ENCODE data around the gene FTL.

FTL gene

DNA sequence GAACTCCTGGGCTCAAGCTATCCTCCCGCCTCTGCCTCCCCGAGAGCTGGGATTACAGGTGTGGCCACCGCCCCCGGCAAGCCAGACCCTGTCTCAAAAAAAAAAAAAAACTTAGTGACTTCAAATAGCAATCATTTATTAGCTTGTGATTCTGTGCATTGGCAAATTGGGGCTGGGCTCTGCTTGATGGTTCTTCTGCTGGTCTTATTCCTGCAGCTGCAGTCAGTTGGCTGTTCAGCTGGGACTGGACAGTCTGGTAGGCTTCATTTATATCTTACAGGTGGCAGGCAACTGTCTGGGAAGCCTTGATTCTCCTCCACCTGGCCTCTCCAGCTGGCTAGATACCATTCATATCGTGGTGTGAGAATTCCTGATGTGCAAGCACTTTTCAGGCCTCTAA, 24.2 kb upstream of the FTL start:
- TF ChIP-seq, protein P1, sequence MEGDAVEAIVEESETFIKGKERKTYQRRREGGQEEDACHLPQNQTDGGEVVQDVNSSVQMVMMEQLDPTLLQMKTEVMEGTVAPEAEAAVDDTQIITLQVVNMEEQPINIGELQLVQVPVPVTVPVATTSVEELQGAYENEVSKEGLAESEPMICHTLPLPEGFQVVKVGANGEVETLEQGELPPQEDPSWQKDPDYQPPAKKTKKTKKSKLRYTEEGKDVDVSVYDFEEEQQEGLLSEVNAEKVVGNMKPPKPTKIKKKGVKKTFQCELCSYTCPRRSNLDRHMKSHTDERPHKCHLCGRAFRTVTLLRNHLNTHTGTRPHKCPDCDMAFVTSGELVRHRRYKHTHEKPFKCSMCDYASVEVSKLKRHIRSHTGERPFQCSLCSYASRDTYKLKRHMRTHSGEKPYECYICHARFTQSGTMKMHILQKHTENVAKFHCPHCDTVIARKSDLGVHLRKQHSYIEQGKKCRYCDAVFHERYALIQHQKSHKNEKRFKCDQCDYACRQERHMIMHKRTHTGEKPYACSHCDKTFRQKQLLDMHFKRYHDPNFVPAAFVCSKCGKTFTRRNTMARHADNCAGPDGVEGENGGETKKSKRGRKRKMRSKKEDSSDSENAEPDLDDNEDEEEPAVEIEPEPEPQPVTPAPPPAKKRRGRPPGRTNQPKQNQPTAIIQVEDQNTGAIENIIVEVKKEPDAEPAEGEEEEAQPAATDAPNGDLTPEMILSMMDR (IDR thresholded peaks at IDR 0.05): no peak

DNA sequence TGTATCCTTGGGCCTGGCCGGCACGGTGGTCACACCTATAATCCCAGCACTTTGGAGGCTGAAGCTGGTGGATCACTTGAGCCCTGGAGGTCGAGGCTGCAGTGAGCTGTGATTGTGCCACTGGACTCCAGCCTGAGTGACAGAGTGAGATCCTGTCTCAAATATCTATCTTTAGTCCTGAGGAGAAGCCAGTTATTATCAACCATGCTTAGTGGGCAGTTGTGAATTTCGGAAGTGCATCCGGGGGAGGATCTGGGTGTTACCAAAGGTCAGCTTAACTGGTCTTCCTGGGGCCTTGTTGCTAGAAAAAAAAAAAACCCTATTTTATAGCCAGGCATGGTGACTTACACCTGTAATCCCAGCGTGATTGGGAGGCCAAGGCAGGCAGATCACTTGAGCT, 22.0 kb upstream of the FTL start:
- TF ChIP-seq, protein P1 (IDR thresholded peaks at IDR 0.05): no peak

DNA sequence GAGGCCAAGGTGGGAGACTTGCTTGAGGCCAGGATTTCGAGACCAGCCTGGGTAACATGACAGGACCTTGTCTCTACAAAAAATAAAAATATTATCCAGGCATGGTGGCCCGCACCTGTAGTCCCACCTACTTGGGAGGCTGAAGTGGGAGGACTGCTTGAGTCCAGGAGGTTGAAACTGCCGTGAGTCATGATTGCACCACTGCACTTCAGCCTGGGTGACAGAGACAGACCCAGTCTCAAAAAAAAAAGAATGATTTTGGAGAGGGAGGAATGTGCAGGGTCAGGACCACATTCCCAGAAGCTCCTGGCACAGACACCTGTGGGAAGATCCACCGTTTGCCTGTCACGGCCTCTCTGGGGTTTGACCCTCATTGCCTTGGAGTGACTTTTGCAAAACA, 19.7 kb upstream of the FTL start:
- TF ChIP-seq, protein P1 (IDR thresholded peaks at IDR 0.05): no peak

DNA sequence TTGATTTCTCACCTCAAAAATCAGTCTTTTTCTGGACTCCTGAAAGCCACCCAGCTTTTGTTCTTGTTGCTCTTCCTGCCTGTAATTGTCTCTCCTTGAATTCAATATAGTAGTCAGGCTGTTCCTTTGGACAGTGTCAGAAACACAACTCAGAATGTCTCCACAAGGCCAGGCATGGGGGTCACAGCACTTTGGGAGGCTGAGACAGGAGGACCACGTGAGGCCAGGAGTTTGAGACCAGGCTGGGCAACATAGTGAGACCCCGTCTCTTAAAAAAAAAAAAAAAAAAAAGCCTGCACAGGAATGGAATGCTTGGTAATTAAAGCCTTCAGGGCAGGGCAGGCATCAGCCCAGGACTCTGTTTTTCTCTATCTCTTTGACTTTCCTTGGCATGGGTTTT, 19.3 kb upstream of the FTL start:
- TF ChIP-seq, protein P1 (IDR thresholded peaks at IDR 0.05): no peak

DNA sequence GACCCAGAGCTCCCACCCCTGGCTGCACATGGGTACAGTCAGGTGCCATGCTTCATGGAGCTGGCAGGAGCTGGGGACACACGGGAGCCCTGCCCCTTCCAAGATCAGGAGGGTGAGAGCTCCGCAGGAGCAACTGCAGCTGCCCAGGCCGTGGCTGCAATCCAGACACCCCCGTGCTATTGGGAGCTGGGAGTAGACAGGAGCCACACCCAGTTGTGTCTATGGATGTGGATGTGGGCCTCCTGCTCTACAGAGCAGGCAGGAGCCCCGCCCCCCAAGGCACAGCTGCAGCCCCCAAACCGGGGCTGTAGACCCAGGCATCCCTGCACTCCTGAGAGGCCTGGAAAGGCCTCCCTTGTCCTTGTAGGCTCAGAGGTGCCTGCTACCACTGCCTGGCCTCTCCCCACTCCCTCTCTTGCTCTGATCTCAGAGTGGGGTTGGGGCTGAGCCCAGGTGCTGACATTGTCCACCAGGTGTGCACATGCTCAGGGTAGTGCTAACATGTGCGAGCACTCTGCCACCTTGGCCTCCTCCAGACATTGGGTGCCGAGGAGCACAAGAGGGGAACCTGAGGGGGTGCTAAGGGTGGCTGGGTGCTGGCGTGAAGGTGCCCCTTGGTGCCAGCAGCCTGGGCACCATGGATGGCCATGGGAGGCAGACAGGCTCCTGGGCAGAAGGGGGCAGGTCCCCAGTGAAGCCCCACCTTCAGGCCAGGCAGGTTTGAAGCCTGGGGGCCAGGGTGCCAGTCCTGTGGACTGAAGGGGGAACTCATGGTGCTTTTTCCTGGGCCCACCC, 18.4 kb upstream of the FTL start:
- TF ChIP-seq, protein P1 (IDR thresholded peaks at IDR 0.05): no peak

DNA sequence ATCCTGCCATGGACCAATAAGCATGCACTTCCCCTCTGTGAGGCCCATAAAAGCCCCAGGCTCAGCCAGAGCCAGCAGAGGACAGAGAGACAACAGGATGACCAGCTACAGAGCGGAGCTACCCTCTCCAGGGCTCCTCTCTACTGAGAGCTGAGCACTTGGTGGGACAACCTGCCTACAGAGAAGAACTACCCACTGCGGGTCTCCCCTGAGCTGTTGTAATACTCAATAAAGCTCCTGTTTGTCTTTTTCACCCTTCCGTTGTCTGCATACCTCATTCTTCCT, 17.9 kb upstream of the FTL start:
- TF ChIP-seq, protein P1 (IDR thresholded peaks at IDR 0.05): no peak

DNA sequence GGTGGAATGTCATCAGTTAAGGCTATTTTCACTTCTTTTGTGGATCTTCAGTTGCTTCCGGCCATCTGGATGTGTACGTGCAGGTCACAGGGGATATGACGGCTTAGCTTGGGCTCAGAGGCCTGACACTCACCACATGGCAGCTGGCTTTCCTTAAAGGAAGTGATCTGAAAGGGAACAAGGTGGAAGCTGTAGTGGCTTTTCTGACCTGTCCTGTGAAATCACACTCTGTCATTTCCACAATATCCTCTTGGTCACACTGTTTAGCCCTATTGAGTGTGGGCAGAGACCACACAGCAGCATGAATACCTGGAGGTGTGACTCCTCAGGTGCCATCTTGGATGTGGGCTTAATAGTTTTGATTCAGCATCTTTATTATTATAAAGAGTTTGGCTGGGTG, 14.9 kb upstream of the FTL start:
- TF ChIP-seq, protein P1 (IDR thresholded peaks at IDR 0.05): no peak
